ENCODE results near the gene PRDM12.

PRDM12 gene

GRCh38 chr9:130627051-130627450 lies 37.3 kb upstream of the PRDM12 start:
- TF ChIP-seq CTCF (IDR thresholded peaks at IDR 0.05; ENCODE audit: low read depth, low read length, missing control alignments) = no peak
- Histone ChIP-seq H3K36me3 (replicated peaks) (peaks cover 76% of the 10 kb centered on the region), H3K27ac (no peak overlapping the region), H3K4me3 (ENCODE audit: low read depth, low read length) (no peak overlapping the region), H3K27me3 (replicated peaks) (no peaks in the 10 kb centered on the region)
- no peak for DNase-seq
- in situ Hi-C loops (cut with HindIII; ENCODE audit: low pct_ligation_motif_present, low sequenced_read_pairs) = no loop called here

- TF ChIP-seq CTCF (IDR thresholded peaks at IDR 0.05; ENCODE audit: low read depth, low read length, missing control alignments) = no peak
- Histone ChIP-seq H3K4me3 (ENCODE audit: low read depth, low read length) (no peak overlapping the region), H3K36me3 (replicated peaks) (peaks cover 83% of the 10 kb centered on the region), H3K27me3 (replicated peaks) (no peaks in the 10 kb centered on the region), H3K27ac (no peak overlapping the region)
- in situ Hi-C loops (cut with HindIII; ENCODE audit: low pct_ligation_motif_present, low sequenced_read_pairs) = no loop called here
- no peak for DNase-seq
These were observed 36.2 kb upstream of the PRDM12 start for GRCh38 chr9:130627896-130628792.

GRCh38 chr9:130629443-130630070 lies 34.8 kb upstream of the PRDM12 start:
- Histone ChIP-seq H3K36me3 (replicated peaks) (peaks cover 74% of the 10 kb centered on the region), H3K27ac (no peak overlapping the region), H3K27me3 (replicated peaks) (no peaks in the 10 kb centered on the region), H3K4me3 (ENCODE audit: low read depth, low read length) (no peak overlapping the region)
- no peak for TF ChIP-seq CTCF (IDR thresholded peaks at IDR 0.05; ENCODE audit: low read depth, low read length, missing control alignments)
- no peak for DNase-seq
- in situ Hi-C loops (cut with HindIII; ENCODE audit: low pct_ligation_motif_present, low sequenced_read_pairs) = no loop called here

GRCh38 chr9:130630071-130630450 lies 34.3 kb upstream of the PRDM12 start:
- Histone ChIP-seq H3K27me3 (replicated peaks) (no peaks in the 10 kb centered on the region), H3K4me3 (ENCODE audit: low read depth, low read length) (no peak overlapping the region), H3K27ac (no peak overlapping the region), H3K36me3 (replicated peaks) (peaks cover 71% of the 10 kb centered on the region)
- in situ Hi-C loops (cut with HindIII; ENCODE audit: low pct_ligation_motif_present, low sequenced_read_pairs) = no loop called here
- DNase-seq = no peak
- TF ChIP-seq CTCF (IDR thresholded peaks at IDR 0.05; ENCODE audit: low read depth, low read length, missing control alignments) = no peak

GRCh38 chr9:130630506-130631330 lies 33.7 kb upstream of the PRDM12 start:
- in situ Hi-C loops (cut with HindIII; ENCODE audit: low pct_ligation_motif_present, low sequenced_read_pairs) = no loop called here
- DNase-seq = no peak
- TF ChIP-seq CTCF (IDR thresholded peaks at IDR 0.05; ENCODE audit: low read depth, low read length, missing control alignments) = no peak
- Histone ChIP-seq H3K27me3 (replicated peaks) (no peaks in the 10 kb centered on the region), H3K36me3 (replicated peaks) (peaks cover 65% of the 10 kb centered on the region), H3K27ac (no peak overlapping the region), H3K4me3 (ENCODE audit: low read depth, low read length) (no peak overlapping the region)
